Gastrocnemius medialis (tissue), 4 donors: ENCODE data around the gene SHH. TPM values are rescaled to one million over a fixed set of nuclear protein-coding genes. Genes with fewer than 3 reads are reported as not detected.
"Not testable (repeated sequence)": the region's sequence is repeated elsewhere in the genome, so short reads cannot be mapped to it uniquely, and the experiment has no call there.

Experiments used
- ATAC-seq, 2 donors: fragments of 150-250 bp; one replicate each; pipeline ENCODE4 v1.9.1; 2016
- DNase-seq, 2 donors: peaks; one replicate each; pipeline ENCODE4 v3.0.0-alpha.2; 2019
- H3K27ac ChIP-seq, 4 donors: fragments of 200-600 bp; sonication (generic); 1 replicate in 1 of 4; 2 replicates in 3 of 4; pipeline ENCODE4 v1.5.1; 2016 to 2018; ENCODE audit warnings: mild to moderate bottlenecking in 2 of 4, moderate library complexity in 1 of 4
- H3K27me3 ChIP-seq, 3 donors: fragments of 200-600 bp; sonication (generic) in 2 of 3; 1 replicate in 1 of 3; 2 replicates in 2 of 3; pipeline versions ENCODE4 v1.5.1 to v1.6.0; 2016 to 2019; ENCODE audit warnings: mild to moderate bottlenecking in 1 of 3, moderate library complexity in 1 of 3
- H3K36me3 ChIP-seq, 2 donors: fragments of 200-600 bp; sonication (generic) in 1 of 2; one replicate each; pipeline ENCODE4 v1.5.1; 2017 to 2018
- H3K4me1 ChIP-seq, 2 donors: fragments of 200-600 bp; sonication (generic) in 1 of 2; one replicate each; pipeline ENCODE4 v1.5.1; 2016 to 2017; ENCODE audit warnings: mild to moderate bottlenecking in 2 of 2
- H3K4me3 ChIP-seq, 4 donors: fragments of 200-600 bp; sonication (generic) in 3 of 4; 1 replicate in 1 of 4; 2 replicates in 3 of 4; pipeline ENCODE4 v1.5.1; 2016 to 2019; ENCODE audit warnings: mild to moderate bottlenecking in 2 of 4
- H3K9me3 ChIP-seq, 3 donors: fragments of 200-600 bp; sonication (generic) in 2 of 3; 1 replicate in 1 of 3; 2 replicates in 2 of 3; pipeline ENCODE4 v1.5.1; 2016 to 2019
- CTCF ChIP-seq, 5 experiments: fragments of 450-650 bp in 3 of 5; fragments of 200-600 bp in 2 of 5; sonication (generic) in 2 of 5; IDR thresholded peaks in 4 of 5; conservative IDR thresholded peaks in 1 of 5; 1 replicate in 4 of 5; 2 replicates in 1 of 5; pipeline ENCODE4 v1.5.1; 2016 to 2019; ENCODE audit warnings: antibody characterized with exemption in 5 of 5, mild to moderate bottlenecking in 3 of 5, moderate library complexity in 3 of 5
- POLR2A ChIP-seq, 2 donors: fragments of 450-650 bp; IDR thresholded peaks; one replicate each; pipeline ENCODE4 v1.6.1; 2017; ENCODE audit warnings: antibody characterized with exemption in 2 of 2, mild to moderate bottlenecking in 2 of 2, moderate library complexity in 2 of 2
- in situ Hi-C, 4 donors: fragments of 200-750 bp; cut with MboI; loops; one replicate each; pipeline versions ENCODE4 v1.15.0 to v1.8.0; 2017; ENCODE audit warnings: low sequenced_read_pairs in 4 of 4
- intact Hi-C: fragments of 100-400 bp; cut with DNase I; formaldehyde crosslinking; loops from one replicate; pipeline ENCODE4 v1.15.1; 2023; ENCODE audit warnings: low total_unique reads
- total RNA-seq, 4 donors: library from RNA; depleted of rRNA; stranded (reverse); fragments of >200 nt; gene quantifications; one replicate each; pipeline versions ENCODE4 v1.1.0 to v1.2.3, GENCODE V29; 2016

Gene SHH
- total RNA-seq, 4 donors from 2014 or later = not detected

DNA sequence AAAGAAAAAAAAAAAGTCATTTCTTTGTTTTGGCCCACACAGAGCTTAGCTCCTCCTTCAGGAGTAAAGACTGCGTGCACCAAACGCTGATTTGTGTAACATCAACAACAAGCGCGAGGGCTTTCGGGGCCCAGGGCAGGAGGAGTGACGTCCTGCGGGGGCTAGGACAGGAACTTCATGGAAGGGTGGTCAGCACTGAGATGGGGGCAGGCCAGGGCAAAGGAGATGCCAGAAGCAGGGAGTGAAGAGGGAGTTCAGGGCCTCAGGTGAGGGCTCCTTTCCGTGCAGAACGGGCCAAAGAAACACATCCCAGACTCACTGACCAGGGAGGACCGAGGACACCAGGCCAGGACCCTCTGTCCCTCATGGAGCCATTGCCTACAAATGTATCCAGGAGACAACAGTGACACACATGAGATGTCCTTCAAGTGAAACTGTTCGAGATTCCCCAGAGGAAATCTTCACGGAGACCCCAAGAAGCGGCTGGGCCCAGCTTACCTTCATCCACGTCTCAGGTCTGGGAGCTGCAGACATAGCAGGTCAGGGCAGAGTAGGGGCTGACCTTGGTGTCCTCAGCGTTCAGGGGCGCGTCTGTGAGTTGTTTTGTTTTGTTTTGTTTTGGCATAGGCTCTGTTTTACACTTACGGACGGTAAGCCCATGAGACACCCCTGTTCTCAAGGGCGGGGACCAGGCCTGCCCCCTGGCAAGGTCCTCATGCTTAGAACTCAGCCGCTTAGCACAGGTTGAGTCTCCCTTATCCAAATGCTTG is 30.4 kb upstream of the SHH start:
- Histone ChIP-seq H3K36me3 (no peaks in the 10 kb centered on the region), H3K9me3 (no peaks in the 10 kb centered on the region), H3K4me3 (no peak overlapping the region), H3K27ac (no peak overlapping the region), H3K4me1 (no peaks in the 10 kb centered on the region), H3K27me3 (peaks cover 0 to 8% (median 4%) of the 10 kb centered on the region in 3 donors)
- ATAC-seq (no peak), DNase-seq (no peak)
- intact Hi-C loops (no loop called here), in situ Hi-C loops (no loop called here)
- TF ChIP-seq CTCF (IDR thresholded peaks at IDR 0.05 in 4 of 5, conservative IDR thresholded peaks at IDR 0.05 in 1 of 5) = no peak
- TF ChIP-seq POLR2A (IDR thresholded peaks at IDR 0.05) = no peak

DNA sequence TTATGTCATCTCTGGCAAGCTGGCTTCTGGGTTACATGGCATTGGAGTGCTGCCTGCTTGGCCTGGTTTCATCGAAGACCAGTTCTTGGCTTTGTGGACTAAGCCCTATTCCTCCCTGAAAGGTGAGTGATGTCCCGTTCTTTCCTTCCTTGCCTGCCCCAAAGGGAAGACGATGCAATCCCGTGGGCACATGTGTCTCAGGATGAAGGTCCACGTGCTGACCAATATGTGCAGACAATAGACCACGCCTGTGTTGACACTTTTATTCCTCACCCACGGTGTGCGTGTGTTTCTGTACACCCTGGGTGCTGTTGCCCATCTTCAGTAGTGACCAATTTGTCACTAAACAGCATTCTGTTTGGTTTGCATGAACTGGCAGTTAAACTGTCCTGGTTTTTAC is 28.6 kb upstream of the SHH start:
- Histone ChIP-seq H3K27me3 (peaks cover 0 to 8% (median 4%) of the 10 kb centered on the region in 3 donors), H3K9me3 (no peaks in the 10 kb centered on the region), H3K27ac (no peak overlapping the region), H3K36me3 (no peaks in the 10 kb centered on the region), H3K4me1 (no peaks in the 10 kb centered on the region), H3K4me3 (no peak overlapping the region)
- ATAC-seq (no peak), DNase-seq (no peak)
- TF ChIP-seq CTCF (IDR thresholded peaks at IDR 0.05 in 4 of 5, conservative IDR thresholded peaks at IDR 0.05 in 1 of 5) = no peak
- in situ Hi-C loops = no loop called here
- intact Hi-C loops = no loop called here

- Histone ChIP-seq H3K27ac (no peak overlapping the region), H3K27me3 (peaks cover 0 to 6% (median 4%) of the 10 kb centered on the region in 3 donors), H3K9me3 (no peaks in the 10 kb centered on the region), H3K36me3 (no peaks in the 10 kb centered on the region), H3K4me3 (no peak overlapping the region), H3K4me1 (no peaks in the 10 kb centered on the region)
- intact Hi-C loops (no loop called here), in situ Hi-C loops (no loop called here)
- TF ChIP-seq CTCF (IDR thresholded peaks at IDR 0.05 in 4 of 5, conservative IDR thresholded peaks at IDR 0.05 in 1 of 5) (no peak), POLR2A (IDR thresholded peaks at IDR 0.05) (no peak)
- DNase-seq (no peak), ATAC-seq (no peak)
These were observed 28.1 kb upstream of the SHH start for GRCh38 chr7:155840262-155840885.

GRCh38 chr7:155839461-155839860 is 27.2 kb upstream of the SHH start:
- ATAC-seq = no peak
- Histone ChIP-seq H3K9me3 (no peaks in the 10 kb centered on the region), H3K27ac (no peak overlapping the region), H3K27me3 (peaks cover 0 to 6% (median 0%) of the 10 kb centered on the region in 3 donors), H3K36me3 (no peaks in the 10 kb centered on the region), H3K4me3 (no peak overlapping the region), H3K4me1 (no peaks in the 10 kb centered on the region)
- TF ChIP-seq POLR2A (IDR thresholded peaks at IDR 0.05) (no peak), CTCF (IDR thresholded peaks at IDR 0.05 in 4 of 5, conservative IDR thresholded peaks at IDR 0.05 in 1 of 5) (no peak)
- in situ Hi-C loops = no loop called here
- intact Hi-C loops = no loop called here
- no peak for DNase-seq

DNA sequence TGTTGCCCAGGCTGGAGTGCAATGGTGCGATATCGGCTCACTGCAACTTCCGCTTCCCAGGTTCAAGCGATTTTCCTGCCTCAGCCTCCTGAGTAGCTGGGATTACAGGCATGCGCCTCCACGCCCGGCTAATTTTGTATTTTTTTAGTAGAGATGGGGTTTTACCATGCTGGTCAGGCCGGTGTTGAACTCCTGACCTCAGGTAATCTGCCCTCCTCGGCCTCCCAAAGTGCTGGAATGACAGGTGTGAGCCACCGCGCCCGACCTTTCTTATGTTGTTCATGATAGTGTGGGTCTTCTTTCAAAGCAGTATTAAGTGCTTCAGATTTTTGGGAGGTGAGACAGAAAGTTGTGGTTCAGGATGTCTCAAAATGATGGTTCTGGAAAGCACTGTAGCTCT is 26.0 kb upstream of the SHH start:
- intact Hi-C loops, H3K36me3 ChIP-seq, in situ Hi-C loops, H3K4me3 ChIP-seq, H3K27ac ChIP-seq, H3K9me3 ChIP-seq, H3K27me3 ChIP-seq, ATAC-seq, H3K4me1 ChIP-seq, DNase-seq: not testable (repeated sequence)
